OCI-LY3 (cell line): ENCODE data around the gene UIMC1.

Experiments
- H2AFZ ChIP-seq: fragments of 200-600, 300-600 bp; shearing (Covaris generic); 2 replicates; pipeline ENCODE4 v1.6.0; 2014; ENCODE audit warnings: antibody characterized with exemption, low read depth, low read length
- H3K27ac ChIP-seq: fragments of 200-600, 300-600 bp; sonication (generic); 2 replicates; pipeline ENCODE4 v1.5.1; 2014; ENCODE audit warnings: mild to moderate bottlenecking, low read length, moderate library complexity, mixed read lengths
- H3K27me3 ChIP-seq: fragments of 200-600, 300-600 bp; sonication (generic); 2 replicates; pipeline ENCODE4 v1.6.1; 2014; ENCODE audit warnings: low read depth, low read length, mixed read lengths
- H3K36me3 ChIP-seq: fragments of 200-600, 300-600 bp; sonication (generic); replicated peaks from 2 replicates; pipeline ENCODE3; 2014; ENCODE audit warnings: low read depth, low read length, mixed read lengths
- H3K4me1 ChIP-seq: fragments of 300-600, 200-600 bp; sonication (generic); 2 replicates; pipeline ENCODE4 v1.6.1; 2014; ENCODE audit warnings: low read length, mixed read lengths
- H3K4me2 ChIP-seq: fragments of 200-600, 300-600 bp; sonication (generic); 2 replicates; pipeline ENCODE4 v1.6.1; 2014; ENCODE audit warnings: low read length, mixed read lengths
- H3K4me3 ChIP-seq: fragments of 300-600, 200-600 bp; sonication (generic); 2 replicates; pipeline ENCODE4 v1.5.1; 2014; ENCODE audit warnings: antibody characterized with exemption, mild to moderate bottlenecking, low read length, moderate library complexity
- H3K79me2 ChIP-seq: fragments of 300-600, 200-600 bp; shearing (Covaris generic); 2 replicates; pipeline ENCODE4 v1.6.1; 2014; ENCODE audit warnings: mild to moderate bottlenecking, low read length, mixed read lengths
- H3K9ac ChIP-seq: fragments of 300-600, 200-600 bp; shearing (Covaris generic); 2 replicates; pipeline ENCODE4 v1.6.0; 2014; ENCODE audit warnings: mild to moderate bottlenecking, low read length, moderate library complexity
- H3K9me3 ChIP-seq: fragments of 200-600, 300-600 bp; shearing (Covaris generic); 2 replicates; pipeline ENCODE4 v1.6.1; 2014; ENCODE audit warnings: low read length, mixed read lengths; ENCODE audit not compliant: insufficient read depth
- H4K20me1 ChIP-seq: fragments of 200-600, 300-600 bp; sonication (generic); 2 replicates; pipeline ENCODE4 v1.6.1; 2016; ENCODE audit warnings: low read length, mixed read lengths; ENCODE audit not compliant: insufficient read depth
- CTCF ChIP-seq: fragments of 200-600, 300-600 bp; sonication (generic); IDR thresholded peaks from 2 replicates; pipeline ENCODE4 v1.5.1; 2014; ENCODE audit warnings: antibody characterized with exemption, low read length, low read depth
- EZH2phosphoT487 ChIP-seq: fragments of 200-600 bp; shearing (Covaris generic); IDR thresholded peaks from 2 replicates; pipeline ENCODE4 v1.6.1; 2018; ENCODE audit warnings: antibody characterized with exemption, mixed run types, low read depth

The UIMC1 gene

GRCh38 chr5:176948458-176948857, 58.1 kb downstream of the UIMC1 start:
- Histone ChIP-seq H3K4me1 (no peaks in the 10 kb centered on the region), H3K27me3 (no peaks in the 10 kb centered on the region), H2AFZ (no peak overlapping the region), H4K20me1 (peaks cover 4% of the 10 kb centered on the region; the same call in 1 of the 2 replicates), H3K9me3 (no peaks in the 10 kb centered on the region), H3K79me2 (no peaks in the 10 kb centered on the region), H3K4me3 (no peak overlapping the region), H3K9ac (no peak overlapping the region), H3K27ac (no peak overlapping the region), H3K36me3 (peaks cover 34% of the 10 kb centered on the region), H3K4me2 (no peak overlapping the region)
- TF ChIP-seq CTCF: no peak

- H3K79me2 ChIP-seq: no peaks in the 10 kb centered on the region
- H4K20me1 ChIP-seq: peaks cover 4% of the 10 kb centered on the region; the same call in 1 of the 2 replicates
- H3K4me2 ChIP-seq: no peak overlapping the region
- H3K27me3 ChIP-seq: no peaks in the 10 kb centered on the region
- H2AFZ ChIP-seq: no peak overlapping the region
- H3K9ac ChIP-seq: no peak overlapping the region
- H3K4me1 ChIP-seq: no peaks in the 10 kb centered on the region
- no peak overlapping the region for H3K4me3 ChIP-seq
- H3K36me3 ChIP-seq: peaks cover 40% of the 10 kb centered on the region
- no peak for TF ChIP-seq CTCF
- TF ChIP-seq EZH2phosphoT487: no peak
- no peaks in the 10 kb centered on the region for H3K9me3 ChIP-seq
- no peak overlapping the region for H3K27ac ChIP-seq
Measured at GRCh38 chr5:176947847-176948246, 58.7 kb downstream of the UIMC1 start.

GRCh38 chr5:176944268-176944667, 62.3 kb downstream of the UIMC1 start:
- Histone ChIP-seq H2AFZ (no peak overlapping the region), H3K9me3 (no peaks in the 10 kb centered on the region), H3K4me1 (no peaks in the 10 kb centered on the region), H3K4me2 (no peak overlapping the region), H3K4me3 (no peak overlapping the region), H4K20me1 (peaks cover 4% of the 10 kb centered on the region; the same call in 1 of the 2 replicates), H3K36me3 (peaks cover 37% of the 10 kb centered on the region), H3K27me3 (no peaks in the 10 kb centered on the region), H3K9ac (no peak overlapping the region), H3K79me2 (no peaks in the 10 kb centered on the region), H3K27ac (no peak overlapping the region)
- TF ChIP-seq CTCF (no peak), EZH2phosphoT487 (no peak)

GRCh38 chr5:176943816-176944215, 62.8 kb downstream of the UIMC1 start:
- H3K4me3 ChIP-seq: no peak overlapping the region
- no peak overlapping the region for H2AFZ ChIP-seq
- no peak overlapping the region for H3K27ac ChIP-seq
- TF ChIP-seq CTCF (no peak), EZH2phosphoT487 (no peak)
- H3K9ac ChIP-seq: no peak overlapping the region
- no peak overlapping the region for H3K4me2 ChIP-seq
- H4K20me1 ChIP-seq: peaks cover 4% of the 10 kb centered on the region; the same call in 1 of the 2 replicates
- no peaks in the 10 kb centered on the region for H3K4me1 ChIP-seq
- H3K36me3 ChIP-seq: peaks cover 36% of the 10 kb centered on the region
- H3K9me3 ChIP-seq: no peaks in the 10 kb centered on the region
- no peaks in the 10 kb centered on the region for H3K27me3 ChIP-seq
- H3K79me2 ChIP-seq: no peaks in the 10 kb centered on the region
